ENCODE results near the gene UBR4.

Gene UBR4

DNA sequence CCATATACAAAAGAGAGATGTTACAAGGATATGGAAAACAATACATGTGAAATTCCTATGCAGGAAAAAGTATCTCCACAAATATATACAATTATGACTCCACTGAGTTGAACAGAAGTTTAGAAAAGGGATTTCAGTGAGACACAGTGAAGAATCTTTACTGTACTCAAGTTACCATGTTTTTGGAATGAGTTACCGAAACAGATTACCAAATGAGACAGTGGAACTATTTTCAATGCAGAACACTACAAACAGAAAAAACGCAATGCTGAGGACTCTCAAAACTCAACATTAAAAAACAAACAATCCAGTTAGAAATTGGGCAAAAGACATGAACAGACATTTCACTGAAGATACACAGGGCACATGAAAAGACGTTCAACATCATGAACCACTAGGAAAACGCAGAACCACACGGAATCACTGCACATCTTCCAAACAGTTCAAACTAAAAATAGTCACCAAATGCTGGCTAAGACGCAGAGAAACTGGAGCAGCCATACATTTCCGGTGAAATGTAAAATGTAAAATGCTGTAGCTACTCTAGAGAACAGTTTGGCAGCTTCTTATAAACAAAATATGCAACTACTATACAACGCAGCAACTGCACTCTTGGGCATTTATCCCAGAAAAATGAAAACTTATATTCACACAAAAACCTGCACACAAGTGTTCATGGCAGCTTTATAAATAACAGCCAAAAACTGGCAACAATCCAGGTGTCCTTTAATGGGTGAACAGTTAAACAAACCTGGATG lies 118.7 kb downstream of the UBR4 start:
- DNase-seq (ENCODE audit: low spot score): no peak

DNA sequence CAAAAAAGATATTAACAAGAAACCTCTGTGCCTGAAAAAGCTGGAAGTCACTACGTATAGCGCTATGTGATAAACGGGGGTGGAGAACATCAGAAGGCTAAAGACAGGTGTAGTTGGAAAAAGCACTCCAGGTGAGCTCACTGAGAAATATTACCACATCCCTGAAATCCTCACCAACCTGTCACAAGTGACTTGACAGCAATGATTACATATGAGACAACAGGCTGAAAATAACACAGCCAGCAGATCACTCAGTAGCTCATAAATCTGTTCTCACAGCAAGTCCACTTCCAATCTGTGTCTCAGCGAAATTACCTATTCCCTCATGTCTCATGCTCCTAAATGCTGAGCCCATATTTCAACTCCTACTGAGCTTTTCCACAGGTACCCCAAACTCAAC lies 120.5 kb downstream of the UBR4 start:
- DNase-seq (ENCODE audit: low spot score): peak; percentile 37

DNA sequence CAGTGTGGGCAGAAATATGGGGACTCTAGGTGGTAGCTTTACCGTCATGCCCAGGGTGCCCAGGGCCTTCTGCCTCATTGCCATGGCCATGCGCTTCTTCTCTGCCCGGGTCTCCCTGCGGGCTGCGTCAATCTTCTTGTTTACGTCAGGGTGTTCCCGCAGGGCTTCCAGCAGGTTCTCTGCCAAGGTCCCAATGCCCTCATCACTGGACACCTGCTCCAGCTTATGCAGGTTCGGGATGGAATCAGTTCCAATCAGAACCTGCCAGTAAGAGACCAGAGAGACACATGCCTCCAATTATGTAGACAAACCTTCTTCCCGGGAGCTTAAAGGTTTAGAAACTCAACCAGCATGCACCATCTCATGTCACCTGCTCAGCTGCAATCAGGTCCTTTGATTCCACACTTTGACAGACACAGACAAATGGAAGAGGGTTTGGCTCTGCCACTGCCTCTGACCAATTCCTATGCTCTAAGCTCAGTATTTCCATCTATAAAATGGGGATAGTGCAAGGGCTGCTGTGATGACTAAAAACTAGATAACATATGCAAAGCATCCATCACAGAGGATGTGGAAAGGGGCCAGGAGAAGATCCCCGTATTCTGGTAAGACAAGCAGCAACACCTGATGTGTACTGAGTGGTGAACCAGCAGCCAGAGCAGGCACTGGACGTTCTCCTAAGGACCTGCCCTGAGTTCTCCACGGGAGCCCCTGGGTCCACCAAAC lies 121.2 kb downstream of the UBR4 start:
- DNase-seq (ENCODE audit: low spot score): peak; percentile 78

GRCh38 chr1:19087737-19088594 lies 122.1 kb downstream of the UBR4 start:
- no peak for DNase-seq (ENCODE audit: low spot score)

GRCh38 chr1:19087017-19087736 lies 122.9 kb downstream of the UBR4 start:
- DNase-seq (ENCODE audit: low spot score): no peak

GRCh38 chr1:19086176-19086875 lies 123.7 kb downstream of the UBR4 start:
- DNase-seq (ENCODE audit: low spot score): peak; percentile 78

GRCh38 chr1:19084206-19084738 lies 125.8 kb downstream of the UBR4 start:
- DNase-seq (ENCODE audit: low spot score): no peak

DNA sequence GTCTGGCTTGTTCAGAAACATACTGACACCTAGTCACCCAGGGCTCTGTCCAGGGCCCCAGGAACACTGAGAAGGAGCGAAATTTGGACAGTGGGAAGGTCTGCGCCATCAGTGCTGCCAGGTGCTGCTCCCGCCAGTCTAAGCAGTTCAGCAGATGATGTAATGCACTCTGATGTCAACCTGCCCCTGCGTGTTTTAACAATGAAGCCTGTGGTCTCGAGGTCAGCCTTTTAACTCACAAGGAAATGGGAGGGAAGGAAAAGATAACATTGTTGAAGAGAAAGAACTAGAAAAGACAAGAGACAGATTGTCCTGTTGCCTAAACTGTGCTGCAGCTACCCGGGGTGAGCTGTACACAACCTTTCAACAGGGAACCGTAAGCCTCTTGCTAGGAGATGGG lies 127.0 kb downstream of the UBR4 start:
- DNase-seq (ENCODE audit: low spot score): no peak

DNA sequence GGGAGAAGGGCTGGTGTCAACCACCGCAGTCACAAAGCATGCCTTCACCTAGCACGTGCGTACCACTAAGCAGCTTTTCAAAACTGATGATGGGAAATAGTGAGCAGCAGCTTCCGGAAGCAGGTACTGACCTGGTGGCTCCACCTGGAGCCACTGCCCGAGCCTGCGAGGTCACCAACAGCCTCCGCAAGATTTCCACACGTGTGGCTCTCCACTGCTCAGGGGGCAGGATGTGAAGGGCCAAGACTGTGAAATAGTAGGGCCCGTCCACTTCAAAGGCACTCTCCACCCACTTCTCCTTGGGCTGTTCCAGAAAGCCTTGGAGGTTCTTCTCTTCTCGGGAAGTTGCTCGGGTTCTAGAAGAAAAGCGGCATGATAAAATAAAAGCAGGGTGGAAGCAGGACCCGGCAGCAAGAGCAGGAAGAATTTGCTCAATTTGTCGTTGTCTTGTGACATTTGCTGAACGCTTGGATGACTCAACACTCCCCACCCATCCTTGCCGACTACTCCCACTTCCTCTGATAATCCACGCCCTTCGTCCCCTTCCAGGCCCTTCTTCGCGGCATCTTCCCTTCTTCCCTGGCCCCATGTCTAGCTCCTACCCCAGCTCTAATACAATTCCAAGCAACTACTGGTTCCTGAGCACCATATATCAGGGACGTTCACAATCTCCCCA lies 128.7 kb downstream of the UBR4 start:
- no peak for DNase-seq (ENCODE audit: low spot score)

DNA sequence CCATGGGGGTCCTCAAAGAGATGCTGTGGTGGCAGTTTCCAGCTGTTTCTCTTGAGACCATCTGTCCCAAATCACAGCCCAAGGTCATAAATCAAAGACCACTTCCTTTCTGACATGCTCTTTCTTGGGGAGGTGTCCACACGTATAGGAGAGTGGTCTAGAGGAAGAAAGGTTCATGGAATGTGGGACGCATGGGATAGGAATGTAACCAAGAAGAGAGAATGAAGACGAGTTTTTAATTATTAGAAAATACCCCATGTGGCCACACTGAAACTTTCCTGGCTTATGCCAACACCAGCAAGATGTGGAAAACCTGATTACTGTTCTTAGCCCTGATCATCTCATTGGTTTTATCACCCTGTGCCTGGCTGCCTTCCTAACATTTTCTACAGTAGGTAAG lies 129.3 kb downstream of the UBR4 start:
- DNase-seq (ENCODE audit: low spot score): no peak

- DNase-seq (ENCODE audit: low spot score): no peak
Measured at GRCh38 chr1:19079541-19080472, 130.3 kb downstream of the UBR4 start.

DNA sequence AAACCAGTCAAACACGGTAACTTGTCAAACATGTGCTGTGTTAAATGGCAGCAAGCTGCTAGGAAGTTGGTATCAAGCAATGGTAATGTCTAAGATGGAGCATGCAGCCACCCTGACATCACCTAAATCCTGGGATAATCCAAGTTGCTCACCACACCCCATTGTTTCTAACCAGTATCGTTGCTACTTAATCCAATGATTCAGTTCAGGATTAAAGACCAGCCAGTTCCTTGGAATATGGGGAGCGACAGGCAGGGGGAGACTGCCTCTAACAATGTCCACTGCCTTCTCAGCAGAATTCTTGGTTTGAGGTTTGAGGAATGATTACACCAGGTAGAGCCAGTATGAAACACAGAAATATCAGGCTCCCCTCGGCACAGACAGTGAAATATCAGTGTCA lies 131.5 kb downstream of the UBR4 start:
- no peak for DNase-seq (ENCODE audit: low spot score)

DNA sequence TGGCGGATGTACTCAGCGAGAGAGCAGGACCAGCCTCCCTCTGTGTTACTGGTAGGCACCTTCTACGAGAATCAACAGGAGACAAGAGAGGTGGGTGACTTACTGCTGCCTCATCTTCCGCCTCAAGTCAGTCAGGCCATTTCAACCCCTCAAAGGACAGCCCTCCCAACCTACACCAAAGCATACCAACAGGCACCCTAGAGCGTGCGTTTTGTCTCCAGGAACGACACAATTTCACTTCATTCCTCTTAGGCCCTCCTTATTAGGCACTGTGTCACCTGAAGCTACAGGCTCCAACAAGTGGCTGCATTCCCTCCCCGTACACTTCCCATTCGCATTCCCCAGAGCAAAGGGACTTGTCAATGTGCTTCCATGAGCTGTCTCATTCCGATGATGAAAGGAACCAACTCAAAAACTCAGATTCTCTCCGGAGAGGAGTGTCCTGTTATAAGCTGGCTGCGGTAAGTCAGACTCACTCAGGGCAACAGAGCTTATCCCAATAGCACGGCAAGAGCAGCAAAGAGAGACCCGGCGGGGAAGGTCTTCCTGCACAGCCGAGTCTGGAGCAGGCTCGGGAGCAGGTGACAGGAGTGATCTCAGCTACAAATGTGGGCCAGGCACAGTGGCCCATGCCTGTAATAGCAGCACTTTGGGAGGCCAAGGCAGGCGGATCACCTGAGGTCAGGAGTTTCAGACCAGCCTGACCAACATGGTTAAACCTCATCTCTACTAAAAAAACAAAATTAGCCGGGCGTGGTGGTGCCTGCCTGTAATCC lies 133.0 kb downstream of the UBR4 start:
- no peak for DNase-seq (ENCODE audit: low spot score)

DNA sequence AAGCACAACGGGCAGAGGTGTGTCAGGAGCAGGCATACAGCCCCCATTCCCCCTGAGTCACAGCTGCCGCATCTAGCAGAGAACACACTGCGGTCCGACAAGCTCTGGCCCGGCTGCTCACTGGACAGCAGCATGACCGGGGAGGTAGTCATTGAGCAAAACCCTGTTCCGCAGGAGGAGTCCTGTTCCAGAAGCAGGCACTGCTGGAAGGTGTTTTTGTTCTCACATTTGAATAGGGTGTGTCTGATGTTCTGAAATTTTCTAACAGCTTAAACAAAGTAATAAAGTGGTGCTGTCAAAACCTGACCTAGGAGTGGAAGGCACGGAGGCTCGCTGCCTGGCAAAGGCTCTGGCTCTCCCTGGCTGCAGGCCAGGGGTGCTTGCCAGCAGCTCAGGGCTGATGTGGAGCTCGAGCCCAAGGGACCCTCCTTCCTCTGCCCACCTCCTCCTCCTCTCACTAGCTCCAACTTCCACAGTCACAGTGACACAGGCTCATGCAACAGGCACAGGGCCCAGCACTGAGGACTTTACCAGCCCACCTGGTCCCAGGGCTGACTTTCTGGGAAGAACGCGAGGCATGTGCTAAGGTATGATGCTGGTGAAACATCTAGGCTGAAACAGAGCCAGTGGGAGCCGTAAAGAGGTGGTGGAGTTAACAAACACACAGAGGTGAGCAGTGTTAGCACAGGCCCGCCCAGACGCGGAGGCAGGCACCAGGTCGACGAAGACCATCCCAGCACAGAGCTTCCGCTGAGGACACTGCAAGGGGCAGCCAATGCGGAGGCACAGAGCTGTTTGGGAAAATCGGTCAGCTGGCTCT lies 135.0 kb downstream of the UBR4 start:
- no peak for DNase-seq (ENCODE audit: low spot score)

- DNase-seq (ENCODE audit: low spot score): no peak
Measured at GRCh38 chr1:19074361-19074901, 135.6 kb downstream of the UBR4 start.

DNA sequence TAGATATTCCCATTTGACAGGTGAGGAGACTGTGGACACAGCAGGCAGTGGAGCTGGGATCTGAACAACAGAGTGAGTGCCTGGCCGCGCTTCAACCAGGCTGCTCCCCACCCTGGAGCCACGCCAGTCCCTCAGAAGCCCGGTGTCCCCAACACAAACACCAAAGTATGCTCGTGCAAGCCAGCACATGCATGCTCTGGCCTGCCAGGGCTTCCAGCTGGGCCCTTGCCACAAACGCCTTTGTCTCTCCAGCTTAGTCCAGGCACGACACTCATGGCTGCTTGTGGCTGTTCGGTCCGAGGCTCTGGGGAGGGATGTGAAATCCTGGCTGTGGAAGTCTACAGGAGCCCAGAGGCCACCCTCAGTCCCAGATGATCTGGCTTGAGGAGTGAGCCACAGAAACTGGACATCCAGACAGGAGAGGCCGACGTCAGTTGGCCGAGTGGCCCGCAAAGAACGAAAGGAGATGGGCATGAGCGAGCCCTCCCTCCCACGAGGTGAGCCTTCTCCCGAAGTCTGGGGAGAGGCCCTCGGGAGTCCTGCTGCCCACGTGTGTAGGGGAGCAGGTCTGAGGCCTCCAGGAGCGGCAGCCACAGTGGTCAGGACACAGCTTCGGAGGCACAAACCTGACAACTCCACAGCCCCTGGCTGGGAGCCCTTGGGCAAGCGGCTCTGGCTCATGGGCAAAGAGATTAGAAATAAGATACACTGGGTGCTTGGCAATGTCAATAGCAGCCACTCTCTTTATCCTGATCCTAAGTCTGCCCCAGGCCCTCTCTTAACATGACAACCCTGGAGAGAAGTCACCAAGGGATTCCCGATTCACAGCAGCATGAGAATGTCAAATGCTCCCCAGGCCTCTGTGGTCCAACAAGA lies 136.5 kb downstream of the UBR4 start:
- DNase-seq (ENCODE audit: low spot score): peak; percentile 28

All from cerebellar cortex (tissue), 1 donor.